ENCODE results near the gene KLK7.

DNA sequence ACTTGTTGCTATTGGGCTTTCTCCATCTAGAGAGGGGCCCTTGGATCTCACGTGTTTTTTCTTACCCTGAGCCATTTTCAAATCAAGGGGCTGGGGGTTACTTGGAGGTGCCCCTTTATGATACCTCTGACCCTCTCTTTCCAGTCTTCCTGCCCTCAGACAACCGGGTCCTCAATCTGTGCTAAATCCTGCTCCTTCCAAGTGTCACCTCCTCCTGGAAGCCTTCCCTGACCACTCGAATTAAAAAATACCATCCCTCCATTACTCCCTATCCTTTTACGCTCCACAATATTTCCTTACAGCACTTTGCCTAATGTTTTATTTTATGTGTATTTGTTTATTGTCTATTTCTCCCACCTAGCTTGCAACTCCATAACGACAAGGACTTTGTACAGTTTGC is 14.3 kb upstream of the KLK7 start:
- TF ChIP-seq EZH2 (IDR thresholded peaks at IDR 0.05; ENCODE audit: borderline replicate concordance, low read depth, low read length, poor library complexity, severe bottlenecking): no peak
- TF ChIP-seq, protein P1, sequence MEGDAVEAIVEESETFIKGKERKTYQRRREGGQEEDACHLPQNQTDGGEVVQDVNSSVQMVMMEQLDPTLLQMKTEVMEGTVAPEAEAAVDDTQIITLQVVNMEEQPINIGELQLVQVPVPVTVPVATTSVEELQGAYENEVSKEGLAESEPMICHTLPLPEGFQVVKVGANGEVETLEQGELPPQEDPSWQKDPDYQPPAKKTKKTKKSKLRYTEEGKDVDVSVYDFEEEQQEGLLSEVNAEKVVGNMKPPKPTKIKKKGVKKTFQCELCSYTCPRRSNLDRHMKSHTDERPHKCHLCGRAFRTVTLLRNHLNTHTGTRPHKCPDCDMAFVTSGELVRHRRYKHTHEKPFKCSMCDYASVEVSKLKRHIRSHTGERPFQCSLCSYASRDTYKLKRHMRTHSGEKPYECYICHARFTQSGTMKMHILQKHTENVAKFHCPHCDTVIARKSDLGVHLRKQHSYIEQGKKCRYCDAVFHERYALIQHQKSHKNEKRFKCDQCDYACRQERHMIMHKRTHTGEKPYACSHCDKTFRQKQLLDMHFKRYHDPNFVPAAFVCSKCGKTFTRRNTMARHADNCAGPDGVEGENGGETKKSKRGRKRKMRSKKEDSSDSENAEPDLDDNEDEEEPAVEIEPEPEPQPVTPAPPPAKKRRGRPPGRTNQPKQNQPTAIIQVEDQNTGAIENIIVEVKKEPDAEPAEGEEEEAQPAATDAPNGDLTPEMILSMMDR (conservative IDR thresholded peaks at IDR 0.05; ENCODE audit: low read depth, low read length): no peak
